WTC11 (cell line): ENCODE results near the gene CBX5. TPM values are rescaled to one million over a fixed set of nuclear protein-coding genes. Genes with fewer than 3 reads are reported as not detected.

Experiments
- ATAC-seq: fragments of 200-7000 bp; cut with Tn5 transposase; 2 replicates; pipeline ENCODE4 v1.10.0; 2021; ENCODE audit warnings: mild to moderate bottlenecking, moderate library complexity
- CTCF ChIA-PET: fragments of 300-600 bp; sonication (Branson Sonifier 250); formaldehyde crosslinking; loops from one replicate; lab custom pipeline; 2021; ENCODE audit warnings: antibody characterized with exemption; lab: Charles Lee
- POLR2A ChIA-PET: fragments of 350-600 bp; sonication (Branson Sonifier 250); formaldehyde crosslinking; loops from one replicate; lab custom pipeline; 2021; ENCODE audit warnings: antibody characterized with exemption; lab: Charles Lee
- DNase-seq: peaks from one replicate; pipeline ENCODE4 v3.0.0; 2021; ENCODE audit warnings: low spot score
- H3K27ac Mint-ChIP-seq: 2 replicates; pipeline ENCODE4 v1.8.0; 2021; ENCODE audit warnings: mixed read lengths
- H3K27me3 Mint-ChIP-seq: 2 replicates; pipeline ENCODE4 v1.8.0; 2021; ENCODE audit warnings: low read depth, mild to moderate bottlenecking, moderate library complexity, mixed read lengths
- H3K36me3 Mint-ChIP-seq: 2 replicates; pipeline ENCODE4 v1.8.0; 2021; ENCODE audit warnings: mixed read lengths
- H3K4me1 Mint-ChIP-seq: 2 replicates; pipeline ENCODE4 v1.8.0; 2022; ENCODE audit warnings: mixed read lengths
- H3K4me3 Mint-ChIP-seq: 2 replicates; pipeline ENCODE4 v1.8.0; 2021; ENCODE audit warnings: mild to moderate bottlenecking, moderate library complexity, mixed read lengths
- H3K9me3 Mint-ChIP-seq: 2 replicates; pipeline ENCODE4 v1.8.0; 2021; ENCODE audit warnings: mixed read lengths
- AR ChIP-seq: fragments of 250-450 bp; sonication (Bioruptor Pico); IDR thresholded peaks from 2 replicates; pipeline ENCODE4 v1.9.0; 2021; ENCODE audit warnings: mild to moderate bottlenecking
- ATF1 ChIP-seq: sonication (generic); formaldehyde crosslinking; IDR thresholded peaks from 2 replicates; pipeline ENCODE4 v1.8.1; 2023; ENCODE audit warnings: mild to moderate bottlenecking, moderate library complexity, missing genetic modification reagents
- CREB1 ChIP-seq: sonication (generic); formaldehyde crosslinking; IDR thresholded peaks from 2 replicates; pipeline ENCODE4 v1.8.0; 2023; ENCODE audit warnings: mild to moderate bottlenecking, missing genetic modification reagents
- ETV6 ChIP-seq: sonication (generic); formaldehyde crosslinking; IDR thresholded peaks from 2 replicates; pipeline ENCODE4 v1.8.1; 2022; ENCODE audit warnings: mild to moderate bottlenecking, missing genetic modification reagents
- FOXJ3 ChIP-seq: sonication (generic); formaldehyde crosslinking; IDR thresholded peaks from 2 replicates; pipeline ENCODE4 v1.9.0; 2021; ENCODE audit warnings: missing genetic modification reagents, mild to moderate bottlenecking, borderline replicate concordance
- GRHL2 ChIP-seq: fragments of 250-450 bp; sonication (Bioruptor Pico); IDR thresholded peaks from 2 replicates; pipeline ENCODE4 v1.8.0; 2022; ENCODE audit warnings: mild to moderate bottlenecking, moderate library complexity; ENCODE audit not compliant: insufficient replicate concordance, severe bottlenecking
- GTF2I ChIP-seq: fragments of 250-450 bp; sonication (Bioruptor Pico); conservative IDR thresholded peaks from 2 replicates; pipeline ENCODE4 v1.4.0; 2021; ENCODE audit warnings: mild to moderate bottlenecking
- IRF2 ChIP-seq: sonication (generic); formaldehyde crosslinking; IDR thresholded peaks from 2 replicates; pipeline ENCODE4 v1.8.0; 2022; ENCODE audit warnings: low read depth, missing genetic modification reagents, borderline replicate concordance
- JUN ChIP-seq: sonication (generic); formaldehyde crosslinking; IDR thresholded peaks from 2 replicates; pipeline ENCODE4 v1.8.0; 2023; ENCODE audit warnings: mild to moderate bottlenecking, missing genetic modification reagents
- KAT7 ChIP-seq: sonication (generic); formaldehyde crosslinking; IDR thresholded peaks from 2 replicates; pipeline ENCODE4 v1.8.1; 2023; ENCODE audit warnings: missing genetic modification reagents, mild to moderate bottlenecking, borderline replicate concordance
- MAX ChIP-seq: sonication (generic); formaldehyde crosslinking; IDR thresholded peaks from 2 replicates; pipeline ENCODE4 v1.8.0; 2022; ENCODE audit warnings: mild to moderate bottlenecking, missing genetic modification reagents
- MXD4 ChIP-seq: fragments of 250-450 bp; sonication (Bioruptor Pico); IDR thresholded peaks from 2 replicates; pipeline ENCODE4 v1.8.0; 2021; ENCODE audit warnings: mild to moderate bottlenecking, moderate library complexity, borderline replicate concordance
- NFATC4 ChIP-seq: fragments of 250-450 bp; sonication (Bioruptor Pico); IDR thresholded peaks from 2 replicates; pipeline ENCODE4 v1.9.0; 2021; ENCODE audit warnings: mild to moderate bottlenecking
- NFE2L1 ChIP-seq: sonication (generic); formaldehyde crosslinking; IDR thresholded peaks from 2 replicates; pipeline ENCODE4 v1.8.1; 2023; ENCODE audit warnings: missing genetic modification reagents
- NR1H2 ChIP-seq: sonication (generic); formaldehyde crosslinking; IDR thresholded peaks from 2 replicates; pipeline ENCODE4 v1.9.0; 2021; ENCODE audit warnings: mild to moderate bottlenecking, moderate library complexity, missing genetic modification reagents
- SOX15 ChIP-seq: fragments of 250-450 bp; sonication (Bioruptor Pico); IDR thresholded peaks from 2 replicates; pipeline ENCODE4 v1.9.0; 2021; ENCODE audit warnings: mild to moderate bottlenecking
- TCF7 ChIP-seq: sonication (generic); formaldehyde crosslinking; IDR thresholded peaks from 2 replicates; pipeline ENCODE4 v1.8.0; 2022; ENCODE audit warnings: mild to moderate bottlenecking, low read depth, missing genetic modification reagents, moderate library complexity
- TP53 ChIP-seq: sonication (generic); formaldehyde crosslinking; IDR thresholded peaks from 2 replicates; pipeline ENCODE4 v1.8.1; 2023; ENCODE audit warnings: mild to moderate bottlenecking, missing genetic modification reagents
- ZMAT4 ChIP-seq: fragments of 250-450 bp; sonication (Bioruptor Pico); IDR thresholded peaks from 2 replicates; pipeline ENCODE4 v1.9.0; 2021; ENCODE audit warnings: mild to moderate bottlenecking
- ZNF121 ChIP-seq: sonication (generic); formaldehyde crosslinking; IDR thresholded peaks from 2 replicates; pipeline ENCODE4 v1.8.0; 2023; ENCODE audit warnings: missing genetic modification reagents
- ZNF219 ChIP-seq: sonication (generic); formaldehyde crosslinking; IDR thresholded peaks from 2 replicates; pipeline ENCODE4 v1.8.0; 2023; ENCODE audit warnings: missing genetic modification reagents, mild to moderate bottlenecking, borderline replicate concordance
- ZNF263 ChIP-seq: sonication (generic); formaldehyde crosslinking; IDR thresholded peaks from 2 replicates; pipeline ENCODE4 v1.8.1; 2022; ENCODE audit warnings: low read depth, mild to moderate bottlenecking, moderate library complexity, missing genetic modification reagents
- ZNF317 ChIP-seq: sonication (generic); formaldehyde crosslinking; IDR thresholded peaks from 2 replicates; pipeline ENCODE4 v1.8.1; 2023; ENCODE audit warnings: low read depth, mild to moderate bottlenecking, moderate library complexity, missing genetic modification reagents, borderline replicate concordance
- ZNF396 ChIP-seq: fragments of 250-450 bp; sonication (Bioruptor Pico); IDR thresholded peaks from 2 replicates; pipeline ENCODE4 v1.8.0; 2021; ENCODE audit warnings: mild to moderate bottlenecking, moderate library complexity, borderline replicate concordance
- ZNF425 ChIP-seq: fragments of 250-450 bp; sonication (Bioruptor Pico); conservative IDR thresholded peaks from 2 replicates; pipeline ENCODE4 v1.9.0; 2021; ENCODE audit warnings: mild to moderate bottlenecking
- ZNF532 ChIP-seq: fragments of 250-450 bp; sonication (Bioruptor Pico); IDR thresholded peaks from 2 replicates; pipeline ENCODE4 v1.9.0; 2021; ENCODE audit warnings: mild to moderate bottlenecking, borderline replicate concordance
- total RNA-seq: library from RNA; stranded (reverse); gene quantifications from 3 replicates; pipeline ENCODE4 v1.2.3, GENCODE V29; 2021
- TF ChIP-seq, protein P1 (sequence below): sonication (generic); formaldehyde crosslinking; IDR thresholded peaks from 2 replicates; pipeline ENCODE4 v1.8.0; 2023; ENCODE audit warnings: missing genetic modification reagents

Gene CBX5
- total RNA-seq, 1 experiment from 2014 or later, result 182 TPM

DNA sequence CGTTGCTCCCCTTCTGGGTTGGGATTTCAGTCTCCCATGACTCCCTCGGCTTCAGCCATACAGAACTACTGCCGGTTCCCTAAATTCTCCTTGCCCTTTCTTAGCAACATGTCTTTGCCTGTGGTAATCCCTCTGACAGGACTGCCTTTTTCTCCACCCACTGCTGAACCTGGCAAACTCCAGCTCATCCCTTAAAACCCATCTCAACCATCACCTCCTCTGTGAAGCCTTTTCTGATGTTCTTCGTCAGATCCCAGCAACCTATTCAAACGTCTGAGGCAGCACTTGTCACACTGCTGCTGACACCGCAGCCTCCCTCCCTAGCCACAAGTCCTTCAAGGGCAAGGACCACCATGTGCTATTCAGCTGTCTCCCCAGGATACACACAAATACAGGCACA lies 80.9 kb downstream of the CBX5 start:
- ChIA-PET CTCF (interaction anchor here (1.0 to 7.2 kb wide), 6 partner anchors 8 to 193 kb away, joined by 3 to 149 read pairs (median 6); partner anchors contain the start of genes HOXC5 and HOXC6), POLR2A (no interaction called here)
- TF ChIP-seq ZNF396, result no peak
- no peak for TF ChIP-seq ZNF121
- TF ChIP-seq ETV6 (CRISPR knock-in tag), result no peak
- no peak for TF ChIP-seq JUN (CRISPR knock-in tag)
- TF ChIP-seq ZNF317 (CRISPR knock-in tag), result no peak
- TF ChIP-seq ZNF219 (CRISPR knock-in tag), result no peak
- TF ChIP-seq, protein P1, sequence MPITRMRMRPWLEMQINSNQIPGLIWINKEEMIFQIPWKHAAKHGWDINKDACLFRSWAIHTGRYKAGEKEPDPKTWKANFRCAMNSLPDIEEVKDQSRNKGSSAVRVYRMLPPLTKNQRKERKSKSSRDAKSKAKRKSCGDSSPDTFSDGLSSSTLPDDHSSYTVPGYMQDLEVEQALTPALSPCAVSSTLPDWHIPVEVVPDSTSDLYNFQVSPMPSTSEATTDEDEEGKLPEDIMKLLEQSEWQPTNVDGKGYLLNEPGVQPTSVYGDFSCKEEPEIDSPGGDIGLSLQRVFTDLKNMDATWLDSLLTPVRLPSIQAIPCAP (CRISPR knock-in tag), result no peak
- no peak for TF ChIP-seq KAT7 (CRISPR knock-in tag)
- TF ChIP-seq ATF1 (CRISPR knock-in tag), result no peak
- no peak for TF ChIP-seq TP53 (CRISPR knock-in tag)
- no peak for TF ChIP-seq AR (CRISPR knock-in tag)
- TF ChIP-seq GTF2I (CRISPR knock-in tag), result no peak
- TF ChIP-seq NFE2L1 (CRISPR knock-in tag), result no peak
- no peak for TF ChIP-seq TCF7 (CRISPR knock-in tag)
- no peak for TF ChIP-seq FOXJ3 (CRISPR knock-in tag)
- TF ChIP-seq NFATC4, result no peak
- no peak for TF ChIP-seq IRF2
- TF ChIP-seq NR1H2 (CRISPR knock-in tag), result no peak
- H3K27ac Mint-ChIP-seq, result no peak overlapping the region
- ATAC-seq (no peak), DNase-seq (no peak)
- peaks cover 22% of the 10 kb centered on the region for H3K4me1 Mint-ChIP-seq
- no peak overlapping the region for H3K4me3 Mint-ChIP-seq
- peaks cover 95% of the 10 kb centered on the region for H3K27me3 Mint-ChIP-seq
- H3K9me3 Mint-ChIP-seq, result no peaks in the 10 kb centered on the region
- H3K36me3 Mint-ChIP-seq, result no peaks in the 10 kb centered on the region

- peak; percentile 31 for DNase-seq
- CTCF ChIA-PET, result interaction anchor here (0.6 to 7.2 kb wide), 10 partner anchors 11 to 192 kb away, joined by 3 to 149 read pairs (median 4); partner anchors contain the start of genes HOXC5, HOXC6 and HOXC8
- no peaks in the 10 kb centered on the region for H3K36me3 Mint-ChIP-seq
- ATAC-seq, result peak; percentile 55
- H3K27ac Mint-ChIP-seq, result no peak overlapping the region
- no peaks in the 10 kb centered on the region for H3K9me3 Mint-ChIP-seq
- POLR2A ChIA-PET, result interaction anchor here (1.3 kb wide), 1 partner anchor 165 kb away, joined by 4 read pairs; the partner anchor contains the start of gene HOXC5
- H3K27me3 Mint-ChIP-seq, result peaks cover 97% of the 10 kb centered on the region
- no peak overlapping the region for H3K4me3 Mint-ChIP-seq
- peaks cover 22% of the 10 kb centered on the region for H3K4me1 Mint-ChIP-seq
- TF ChIP-seq ZMAT4 (CRISPR knock-in tag), result no peak
- no peak for TF ChIP-seq MXD4 (CRISPR knock-in tag)
- no peak for TF ChIP-seq SOX15 (CRISPR knock-in tag)
- TF ChIP-seq GRHL2 (CRISPR knock-in tag), result no peak
- TF ChIP-seq CREB1 (CRISPR knock-in tag), result no peak
- TF ChIP-seq ZNF263, result no peak
- no peak for TF ChIP-seq MAX
- no peak for TF ChIP-seq ZNF425 (CRISPR knock-in tag)
- TF ChIP-seq FOXJ3 (CRISPR knock-in tag), result no peak
- no peak for TF ChIP-seq TCF7 (CRISPR knock-in tag)
- no peak for TF ChIP-seq ZNF532 (CRISPR knock-in tag)
Observed at GRCh38 chr12:54197431-54197909, 82.5 kb downstream of the CBX5 start.
